Measurements from ENCODE around the gene MYH9. TPM values are rescaled to one million over a fixed set of nuclear protein-coding genes. Genes with fewer than 3 reads are reported as not detected.
A peak's percentile ranks its signal among the peaks of the same experiment; 100 is the strongest.

MYH9 gene
- total and polyA plus RNA-seq, 2 experiments from 2014 or later, result 140 to 188 TPM

GRCh38 chr22:36288571-36289405 lies 99.0 kb downstream of the MYH9 start:
- Histone ChIP-seq H4K20me1 (ENCODE audit: insufficient read depth, poor library complexity, severe bottlenecking) (no peaks in the 10 kb centered on the region), H3K4me2 (no peak overlapping the region), H3K27me3 (no peaks in the 10 kb centered on the region), H3K27ac (no peak overlapping the region), H3K4me3 (no peak overlapping the region), H3K36me3 (replicated peaks; ENCODE audit: insufficient read depth, low read depth) (peaks cover 3% of the 10 kb centered on the region), H3K9me2 (replicated peaks; ENCODE audit: insufficient read depth) (no peaks in the 10 kb centered on the region), H2AFZ (no peak overlapping the region), H3K4me1 (ENCODE audit: insufficient read depth) (no peaks in the 10 kb centered on the region), H3K79me2 (no peaks in the 10 kb centered on the region), H3K9me3 (ENCODE audit: low read depth) (no peaks in the 10 kb centered on the region)
- DNase-seq (ENCODE audit: low spot score), result no peak
- WGBS (ENCODE audit: low lambda C conversion rate, missing lambda C conversion rate), result 95% methylated on average over 33 of the region's 33 CpGs
- TF ChIP-seq EZH2phosphoT487 (IDR thresholded peaks at IDR 0.05; ENCODE audit: low read depth, severe bottlenecking, unreplicated experiment), result no peak
- no peak for TF ChIP-seq CTCF (IDR thresholded peaks at IDR 0.05; ENCODE audit: poor library complexity)

- Histone ChIP-seq H3K36me3 (replicated peaks; ENCODE audit: insufficient read depth, low read depth) (no peaks in the 10 kb centered on the region), H3K9me2 (replicated peaks; ENCODE audit: insufficient read depth) (no peaks in the 10 kb centered on the region), H3K27ac (no peak overlapping the region), H3K79me2 (no peaks in the 10 kb centered on the region), H3K4me2 (no peak overlapping the region), H3K4me1 (ENCODE audit: insufficient read depth) (no peaks in the 10 kb centered on the region), H3K27me3 (no peaks in the 10 kb centered on the region), H2AFZ (no peak overlapping the region), H4K20me1 (ENCODE audit: insufficient read depth, poor library complexity, severe bottlenecking) (no peaks in the 10 kb centered on the region), H3K4me3 (no peak overlapping the region), H3K9me3 (ENCODE audit: low read depth) (no peaks in the 10 kb centered on the region)
- no peak for TF ChIP-seq EZH2phosphoT487 (IDR thresholded peaks at IDR 0.05; ENCODE audit: low read depth, severe bottlenecking, unreplicated experiment)
- TF ChIP-seq EZH2 (IDR thresholded peaks at IDR 0.05; ENCODE audit: borderline replicate concordance), result no peak
- no peak for TF ChIP-seq CTCF (IDR thresholded peaks at IDR 0.05; ENCODE audit: poor library complexity)
- 91% methylated on average over 17 of the region's 20 CpGs for WGBS (ENCODE audit: low lambda C conversion rate, missing lambda C conversion rate)
- no peak for DNase-seq (ENCODE audit: low spot score)
Measured at GRCh38 chr22:36287881-36288515, 99.8 kb downstream of the MYH9 start.

GRCh38 chr22:36286096-36286957 lies 101.4 kb downstream of the MYH9 start:
- TF ChIP-seq EZH2 (IDR thresholded peaks at IDR 0.05; ENCODE audit: borderline replicate concordance) (no peak), CTCF (IDR thresholded peaks at IDR 0.05; ENCODE audit: poor library complexity) (peak; percentile 92), EZH2phosphoT487 (IDR thresholded peaks at IDR 0.05; ENCODE audit: low read depth, severe bottlenecking, unreplicated experiment) (no peak)
- 74% methylated on average over 28 of the region's 28 CpGs for WGBS (ENCODE audit: low lambda C conversion rate, missing lambda C conversion rate)
- Histone ChIP-seq H3K4me2 (no peak overlapping the region), H3K79me2 (no peaks in the 10 kb centered on the region), H3K36me3 (replicated peaks; ENCODE audit: insufficient read depth, low read depth) (no peaks in the 10 kb centered on the region), H4K20me1 (ENCODE audit: insufficient read depth, poor library complexity, severe bottlenecking) (no peaks in the 10 kb centered on the region), H3K4me3 (no peak overlapping the region), H3K9me2 (replicated peaks; ENCODE audit: insufficient read depth) (no peaks in the 10 kb centered on the region), H3K27ac (no peak overlapping the region), H3K4me1 (ENCODE audit: insufficient read depth) (no peaks in the 10 kb centered on the region), H2AFZ (no peak overlapping the region), H3K27me3 (no peaks in the 10 kb centered on the region), H3K9me3 (ENCODE audit: low read depth) (no peaks in the 10 kb centered on the region)
- DNase-seq (ENCODE audit: low spot score), result peak; percentile 86

Data from hepatocyte (in vitro differentiated cells).